B cell (primary cell): ENCODE measurements around the gene MBP. TPM values are rescaled to one million over a fixed set of nuclear protein-coding genes. Genes with fewer than 3 reads are reported as not detected.

Experiments
- ATAC-seq: fragments of 200-7000 bp; cut with Tn5 transposase; one replicate; pipeline ENCODE4 v1.10.0; 2021; ENCODE audit warnings: low read depth, mild to moderate bottlenecking, moderate number of reproducible peaks, moderate library complexity
- CTCF ChIA-PET: fragments of 350-600 bp; sonication (Branson Sonifier 250); formaldehyde crosslinking; loops from one replicate; lab custom pipeline; 2021; ENCODE audit warnings: antibody characterized with exemption, inconsistent platforms; lab: Charles Lee
- POLR2A ChIA-PET: fragments of 350-600 bp; sonication (Branson Sonifier 250); formaldehyde crosslinking; loops from one replicate; lab custom pipeline; 2021; ENCODE audit warnings: antibody characterized with exemption; lab: Charles Lee
- DNase-seq: peaks from one replicate; pipeline ENCODE4 v3.0.0; 2013
- H2AFZ ChIP-seq: 2 replicates; pipeline ENCODE4 v1.6.1; 2012; ENCODE audit warnings: mild to moderate bottlenecking, low read depth, low read length; ENCODE audit not compliant: insufficient read depth, poor library complexity, severe bottlenecking
- H3K27ac ChIP-seq, 2 donors: 1 replicate in 1 of 2; 2 replicates in 1 of 2; pipeline ENCODE4 v1.5.1; 2012 to 2013; ENCODE audit warnings: low read length in 2 of 2, mild to moderate bottlenecking in 2 of 2, moderate library complexity in 1 of 2
- H3K27me3 ChIP-seq, 4 experiments: fragments of 200-600 bp in 1 of 4; sonication (generic) in 1 of 4; replicated peaks in 1 of 4; 1 replicate in 2 of 4; 2 replicates in 2 of 4; pipeline versions ENCODE4 v1.6.1 to v1.7.0; 2013 to 2016; ENCODE audit warnings: low read length in 3 of 4, mild to moderate bottlenecking in 2 of 4, mixed read lengths in 1 of 4, moderate library complexity in 1 of 4; ENCODE audit not compliant: insufficient read depth in 4 of 4, control insufficient read depth in 3 of 4; ENCODE audit errors: control extremely low read depth in 1 of 4
- H3K36me3 ChIP-seq, 2 experiments: replicated peaks in 1 of 2; 1 replicate in 1 of 2; 2 replicates in 1 of 2; pipeline versions ENCODE4 v1.6.1 to v1.7.1; 2013; ENCODE audit warnings: low read length in 1 of 2; ENCODE audit not compliant: insufficient read depth in 2 of 2, control insufficient read depth in 1 of 2; ENCODE audit errors: control extremely low read depth in 1 of 2, extremely low read depth in 1 of 2
- H3K4me1 ChIP-seq, 2 donors: fragments of 200-600 bp in 1 of 2; sonication (generic) in 1 of 2; 1 replicate in 1 of 2; 2 replicates in 1 of 2; pipeline versions ENCODE4 v1.5.1 to v1.6.1; 2013 to 2017; ENCODE audit warnings: low read length in 2 of 2; ENCODE audit not compliant: control insufficient read depth in 2 of 2, insufficient read depth in 2 of 2
- H3K4me2 ChIP-seq: replicated peaks from 2 replicates; pipeline ENCODE3; 2012; ENCODE audit warnings: mild to moderate bottlenecking, low read depth, low read length; ENCODE audit not compliant: poor library complexity, severe bottlenecking
- H3K4me3 ChIP-seq, 5 experiments: fragments of 200-600 bp in 1 of 5; sonication (generic) in 1 of 5; 1 replicate in 3 of 5; 2 replicates in 2 of 5; pipeline versions ENCODE4 v1.5.1 to v1.7.0; 2011 to 2016; ENCODE audit warnings: low read length in 4 of 5, mild to moderate bottlenecking in 4 of 5, low read depth in 2 of 5, control low read depth in 1 of 5, moderate library complexity in 1 of 5; ENCODE audit not compliant: insufficient read depth in 1 of 5; ENCODE audit errors: control extremely low read depth in 1 of 5, extremely low read depth in 1 of 5
- H3K79me2 ChIP-seq: fragments of 200-600 bp; sonication (generic); one replicate; pipeline ENCODE4 v1.6.0; 2016; ENCODE audit warnings: low read length; ENCODE audit not compliant: control insufficient read depth, insufficient read depth
- H3K9ac ChIP-seq: fragments of 200-600 bp; sonication (generic); 2 replicates; pipeline ENCODE4 v1.6.1; 2017; ENCODE audit warnings: mild to moderate bottlenecking, low read length, moderate library complexity
- H3K9me3 ChIP-seq, 3 donors: one replicate each; pipeline versions ENCODE4 v1.6.1 to v1.7.1; 2013; ENCODE audit warnings: low read length in 2 of 3; ENCODE audit not compliant: control insufficient read depth in 2 of 3, insufficient read depth in 1 of 3; ENCODE audit errors: control extremely low read depth in 1 of 3
- H4K20me1 ChIP-seq: 2 replicates; pipeline ENCODE4 v1.6.0; 2012; ENCODE audit warnings: mild to moderate bottlenecking, low read length; ENCODE audit not compliant: insufficient read depth, control insufficient read depth, poor library complexity, severe bottlenecking
- H3K27ac Mint-ChIP-seq: one replicate; pipeline ENCODE4 v1.8.0; 2021; ENCODE audit warnings: mixed read lengths
- H3K27me3 Mint-ChIP-seq: one replicate; pipeline ENCODE4 v1.8.0; 2021; ENCODE audit warnings: mixed read lengths
- H3K4me1 Mint-ChIP-seq: one replicate; pipeline ENCODE4 v1.8.0; 2021; ENCODE audit warnings: mixed read lengths
- H3K4me3 Mint-ChIP-seq: one replicate; pipeline ENCODE4 v1.8.0; 2021; ENCODE audit warnings: mixed read lengths
- H3K9me3 Mint-ChIP-seq: one replicate; pipeline ENCODE4 v1.8.0; 2022; ENCODE audit warnings: mixed read lengths; ENCODE audit not compliant: insufficient read depth
- EZH2 ChIP-seq: IDR thresholded peaks from 2 replicates; pipeline ENCODE4 v1.6.1; 2012; ENCODE audit warnings: borderline replicate concordance, low read depth, mild to moderate bottlenecking, moderate library complexity, low read length; ENCODE audit not compliant: insufficient read depth, poor library complexity, severe bottlenecking
- WGBS: methylation state at CpG from one replicate; pipeline ENCODE4 v1.1.5; 2013; ENCODE audit warnings: missing lambda C conversion rate; ENCODE audit not compliant: insufficient coverage; 5-methylcytosine and 5-hydroxymethylcytosine counted together
- intact Hi-C: fragments of 100-400 bp; cut with micrococcal nuclease; formaldehyde crosslinking; loops from one replicate; pipeline ENCODE4 v1.10.0; 2022
- polyA plus RNA-seq: library from polyadenylated mRNA; depleted of rRNA; stranded (reverse); fragments of >200 nt; gene quantifications from 2 replicates; pipeline ENCODE4 v1.2.3, GENCODE V29; 2012
- total RNA-seq, 2 donors: library from RNA; stranded (reverse); fragments of 120-200 nt in 1 of 2; gene quantifications; 1 replicate in 1 of 2; 2 replicates in 1 of 2; pipeline versions ENCODE4 v1.2.3 to v1.2.4, GENCODE V29; 2013 to 2022
- TF ChIP-seq, protein P1 (sequence below): fragments of 200-600 bp; IDR thresholded peaks from one replicate; pipeline ENCODE4 v1.8.0; 2022; ENCODE audit warnings: antibody characterized with exemption, mild to moderate bottlenecking

Gene MBP
- total and polyA plus RNA-seq, 2 donors (not counting 1 experiment from before 2014, with no cell fraction given), result 30.1 to 192 TPM

DNA sequence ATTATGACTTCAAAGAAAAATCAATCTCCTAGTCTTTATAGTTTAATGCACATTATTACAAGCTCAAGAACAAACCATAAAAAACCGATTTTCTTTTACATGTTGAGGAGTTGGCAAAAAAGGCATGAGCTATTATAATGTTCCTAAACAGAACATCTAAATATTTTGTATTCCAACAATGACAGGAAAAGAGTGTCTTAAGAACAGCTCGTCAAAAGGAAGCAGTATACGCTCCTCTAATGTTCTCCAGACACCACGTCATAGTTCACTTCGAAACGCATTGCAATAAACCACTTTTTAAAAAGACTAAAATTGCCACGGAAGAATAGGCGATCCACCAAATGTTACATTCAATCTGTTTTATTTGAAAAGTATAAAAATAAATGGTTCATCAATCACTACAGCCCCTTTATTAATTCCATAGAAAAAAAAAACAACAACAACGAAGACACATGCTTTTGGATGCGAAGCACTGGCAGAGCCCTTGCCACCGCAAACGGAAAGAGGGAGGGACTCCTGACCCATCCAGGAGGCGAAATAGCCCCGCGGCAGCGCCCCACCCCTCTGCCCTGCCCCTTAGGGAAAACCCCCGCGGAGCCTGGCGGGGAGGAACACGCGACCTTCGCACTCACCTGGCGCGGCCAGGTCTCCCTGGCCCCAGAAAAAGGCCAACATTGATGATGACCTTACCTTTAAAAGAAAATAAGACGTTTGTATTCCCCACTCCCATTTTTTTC lies 45.8 kb downstream of the MBP start:
- Histone ChIP-seq H2AFZ (no peak overlapping the region), H3K27ac (no peak overlapping the region), H3K9me3 (peaks cover 0 to 8% (median 0%) of the 10 kb centered on the region in 3 donors), H3K4me2 (no peak overlapping the region), H3K9ac (no peak overlapping the region), H3K79me2 (peaks cover 89% of the 10 kb centered on the region), H3K36me3 (peaks cover 0 to 19% of the 10 kb centered on the region in 2 experiments), H3K27me3 (no peaks in the 10 kb centered on the region), H3K4me1 (peaks cover 0 to 12% of the 10 kb centered on the region in 2 donors), H4K20me1 (peaks cover 54% of the 10 kb centered on the region), H3K4me3 (no peak overlapping the region)
- CTCF ChIA-PET, result no interaction called here
- POLR2A ChIA-PET, result interaction anchor here (0.5 to 1.0 kb wide), 4 partner anchors 10 to 82 kb away, joined by 3 to 6 read pairs (median 3); no protein-coding TSS in a partner anchor
- 82% methylated on average over 16 of the region's 25 CpGs for WGBS
- Mint-ChIP-seq H3K27me3 (no peaks in the 10 kb centered on the region), H3K9me3 (no peaks in the 10 kb centered on the region), H3K4me1 (peaks cover 59% of the 10 kb centered on the region), H3K27ac (no peak overlapping the region), H3K4me3 (no peak overlapping the region)
- ATAC-seq (no peak), DNase-seq (no peak)
- TF ChIP-seq EZH2, result no peak
- TF ChIP-seq, protein P1, sequence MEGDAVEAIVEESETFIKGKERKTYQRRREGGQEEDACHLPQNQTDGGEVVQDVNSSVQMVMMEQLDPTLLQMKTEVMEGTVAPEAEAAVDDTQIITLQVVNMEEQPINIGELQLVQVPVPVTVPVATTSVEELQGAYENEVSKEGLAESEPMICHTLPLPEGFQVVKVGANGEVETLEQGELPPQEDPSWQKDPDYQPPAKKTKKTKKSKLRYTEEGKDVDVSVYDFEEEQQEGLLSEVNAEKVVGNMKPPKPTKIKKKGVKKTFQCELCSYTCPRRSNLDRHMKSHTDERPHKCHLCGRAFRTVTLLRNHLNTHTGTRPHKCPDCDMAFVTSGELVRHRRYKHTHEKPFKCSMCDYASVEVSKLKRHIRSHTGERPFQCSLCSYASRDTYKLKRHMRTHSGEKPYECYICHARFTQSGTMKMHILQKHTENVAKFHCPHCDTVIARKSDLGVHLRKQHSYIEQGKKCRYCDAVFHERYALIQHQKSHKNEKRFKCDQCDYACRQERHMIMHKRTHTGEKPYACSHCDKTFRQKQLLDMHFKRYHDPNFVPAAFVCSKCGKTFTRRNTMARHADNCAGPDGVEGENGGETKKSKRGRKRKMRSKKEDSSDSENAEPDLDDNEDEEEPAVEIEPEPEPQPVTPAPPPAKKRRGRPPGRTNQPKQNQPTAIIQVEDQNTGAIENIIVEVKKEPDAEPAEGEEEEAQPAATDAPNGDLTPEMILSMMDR, result no peak
- intact Hi-C loops, result no loop called here

DNA sequence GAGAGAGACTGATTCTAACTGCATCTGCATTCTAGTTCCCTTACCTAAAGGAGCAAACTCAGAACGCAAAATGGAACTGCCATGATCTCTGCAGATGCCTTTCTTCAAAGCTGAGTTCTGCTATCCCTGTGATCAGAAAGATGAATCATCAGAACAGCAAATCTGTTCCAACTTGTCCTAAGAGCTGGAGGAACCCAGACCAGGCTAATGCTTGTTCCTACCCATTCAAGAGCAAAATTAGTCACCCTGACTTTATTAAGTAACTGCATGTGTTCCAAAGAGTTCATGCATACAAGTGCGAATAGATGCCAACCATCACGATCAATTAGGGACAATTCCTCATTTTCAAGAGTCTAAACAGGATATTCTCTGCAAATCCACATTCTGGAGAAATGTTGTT lies 46.5 kb downstream of the MBP start:
- peaks cover 90% of the 10 kb centered on the region for H3K79me2 ChIP-seq
- peaks cover 5 to 17% of the 10 kb centered on the region in 2 donors for H3K4me1 ChIP-seq
- CTCF ChIA-PET, result no interaction called here

More for the DNA sequence above, 46.5 kb downstream of the MBP start:
- Mint-ChIP-seq H3K27ac (no peak overlapping the region), H3K4me3 (no peak overlapping the region), H3K4me1 (peaks cover 62% of the 10 kb centered on the region), H3K27me3 (no peaks in the 10 kb centered on the region), H3K9me3 (no peaks in the 10 kb centered on the region)
- Histone ChIP-seq H3K27ac (no peak overlapping the region), H4K20me1 (peaks cover 54% of the 10 kb centered on the region), H3K27me3 (no peaks in the 10 kb centered on the region), H3K4me3 (no peak overlapping the region), H3K4me2 (no peak overlapping the region), H3K9ac (no peak overlapping the region), H3K9me3 (peaks cover 0 to 8% (median 0%) of the 10 kb centered on the region in 3 donors), H2AFZ (no peak overlapping the region), H3K36me3 (peaks cover 0 to 19% of the 10 kb centered on the region in 2 experiments)
- ATAC-seq, result no peak
- no peak for DNase-seq
- POLR2A ChIA-PET, result interaction anchor here (0.7 to 1.1 kb wide), 2 partner anchors 14 to 21 kb away, joined by 3 to 5 read pairs; no protein-coding TSS in a partner anchor
- TF ChIP-seq EZH2, result no peak
- TF ChIP-seq, protein P1, result no peak
- 91% methylated on average over 3 of the region's 3 CpGs for WGBS
- intact Hi-C loops, result no loop called here
